ENCODE results near the gene SLC24A1.
A peak's percentile ranks its signal among the peaks of the same experiment; 100 is the strongest.

The SLC24A1 gene

DNA sequence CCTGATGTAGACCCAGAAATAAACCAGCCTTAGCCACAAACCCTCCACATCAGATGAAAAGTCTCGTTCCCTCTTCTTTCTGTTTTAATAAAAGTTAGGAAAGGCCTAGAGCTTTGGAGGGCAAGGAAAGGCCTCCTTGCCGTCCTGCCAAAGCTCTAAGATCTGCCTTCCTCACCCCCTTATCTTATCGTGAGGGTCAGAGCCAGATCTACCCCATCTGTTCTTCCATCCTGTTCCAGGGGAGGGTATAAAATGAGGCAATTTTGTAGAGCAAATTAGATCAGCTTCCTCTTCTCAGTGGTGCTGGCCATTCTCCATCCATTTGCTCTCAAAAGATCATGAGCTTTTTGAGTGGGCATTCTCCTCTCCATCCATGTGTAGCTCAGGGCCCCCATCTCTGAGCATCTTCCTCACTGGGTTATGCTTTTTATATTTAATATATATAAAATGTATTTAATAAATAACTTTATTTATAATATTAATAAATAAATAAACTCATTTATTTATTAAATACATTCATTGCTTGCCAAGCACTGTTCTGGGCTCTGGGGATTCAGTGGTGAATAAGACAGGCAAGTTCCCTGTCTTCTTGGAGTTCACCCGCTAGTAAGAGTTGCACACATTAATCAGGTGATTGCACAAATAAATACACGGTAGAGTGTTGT lies 2.0 kb upstream of the SLC24A1 start:
- no peak for DNase-seq

GRCh38 chr15:65620833-65621232 lies 905 bp upstream of the SLC24A1 start:
- DNase-seq, result no peak

DNA sequence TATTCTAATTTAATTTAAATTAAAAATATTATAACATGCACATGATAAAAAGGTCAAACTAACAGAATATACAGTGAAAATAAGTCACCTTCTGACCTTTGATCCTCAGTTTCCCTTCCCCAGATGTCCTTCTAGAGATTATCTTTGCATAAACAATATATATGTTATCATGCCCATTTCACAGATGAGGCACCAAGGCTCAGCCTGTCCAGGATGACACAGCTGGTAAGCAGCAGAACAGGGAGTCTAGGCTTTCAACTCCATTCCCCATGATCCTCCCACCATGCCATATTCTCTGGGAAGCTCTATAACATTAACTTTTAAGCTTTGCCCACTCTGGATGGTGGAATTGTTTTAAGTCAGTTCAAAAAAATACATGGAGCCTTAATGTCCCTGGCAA lies 1.4 kb downstream of the SLC24A1 start:
- no peak for DNase-seq

DNA sequence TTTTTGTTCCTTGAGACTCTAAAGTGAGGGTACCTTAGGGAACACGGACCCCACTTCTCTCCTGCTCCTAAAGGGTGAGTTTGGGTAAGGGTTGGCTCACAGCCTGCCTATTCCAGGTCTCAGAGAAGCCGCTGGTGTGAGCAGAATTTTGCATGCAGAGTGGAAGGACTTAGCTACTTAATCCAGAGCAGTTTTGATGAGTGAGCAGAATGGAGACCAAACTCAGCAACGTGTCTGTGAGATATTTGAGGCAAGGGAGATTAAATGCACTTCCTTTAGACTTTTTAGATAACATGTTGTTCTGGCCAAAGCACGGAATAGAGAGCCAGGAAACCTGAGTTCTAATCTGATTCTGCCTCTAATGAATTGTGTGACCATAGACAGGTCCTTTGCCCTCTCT lies 5.1 kb downstream of the SLC24A1 start:
- no peak for DNase-seq

DNA sequence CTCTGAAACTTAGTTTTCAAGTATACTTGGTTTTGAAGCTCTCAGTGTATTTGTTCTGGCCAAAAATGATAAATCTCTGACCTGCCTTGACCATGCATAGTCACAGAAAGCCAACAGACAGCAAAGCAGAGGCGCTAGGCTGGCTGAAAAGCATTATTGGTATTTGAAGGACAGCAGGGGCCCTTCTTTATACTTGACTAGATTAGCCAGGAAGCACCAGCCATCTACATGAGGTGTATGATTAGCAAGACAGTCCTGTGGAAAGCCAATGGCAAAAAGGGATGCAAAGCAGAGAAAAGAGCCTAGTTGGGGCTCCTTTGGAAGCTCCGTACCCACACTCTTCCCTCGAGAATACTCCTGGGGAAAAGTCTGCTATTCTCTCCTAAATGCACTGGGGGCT lies 7.8 kb downstream of the SLC24A1 start:
- DNase-seq, result no peak

- no peak for DNase-seq
Measured at GRCh38 chr15:65630760-65631159, 9.0 kb downstream of the SLC24A1 start.

- DNase-seq, result no peak
Measured at GRCh38 chr15:65631503-65631902, 9.8 kb downstream of the SLC24A1 start.

- DNase-seq, result no peak
Measured at GRCh38 chr15:65632780-65633375, 11.1 kb downstream of the SLC24A1 start.

DNA sequence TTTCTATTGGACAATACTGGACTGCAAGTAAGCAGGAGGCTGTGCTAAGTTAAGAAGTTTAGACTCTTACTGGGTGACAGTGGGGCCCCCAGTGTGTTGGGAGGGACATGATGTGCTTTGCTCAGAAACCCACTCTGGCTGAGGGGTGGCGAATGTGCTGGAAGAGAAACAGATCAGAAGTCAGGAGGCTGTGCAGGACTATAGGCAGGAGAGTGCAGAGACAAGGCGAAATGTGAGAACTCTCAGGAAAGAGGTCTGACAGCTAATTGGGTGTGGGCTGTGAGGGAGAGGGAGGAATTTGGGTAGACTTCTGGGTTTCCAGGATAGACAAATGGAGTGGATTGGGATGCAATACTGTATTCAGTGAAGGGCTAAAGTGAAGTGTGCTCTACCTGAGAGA lies 12.0 kb downstream of the SLC24A1 start:
- DNase-seq, result no peak

- DNase-seq, result no peak
Measured at GRCh38 chr15:65634356-65634755, 12.6 kb downstream of the SLC24A1 start.

GRCh38 chr15:65638109-65638508 lies 16.4 kb downstream of the SLC24A1 start:
- no peak for DNase-seq

- DNase-seq, result peak; percentile 63
Measured at GRCh38 chr15:65638681-65639089, 16.9 kb downstream of the SLC24A1 start.

DNA sequence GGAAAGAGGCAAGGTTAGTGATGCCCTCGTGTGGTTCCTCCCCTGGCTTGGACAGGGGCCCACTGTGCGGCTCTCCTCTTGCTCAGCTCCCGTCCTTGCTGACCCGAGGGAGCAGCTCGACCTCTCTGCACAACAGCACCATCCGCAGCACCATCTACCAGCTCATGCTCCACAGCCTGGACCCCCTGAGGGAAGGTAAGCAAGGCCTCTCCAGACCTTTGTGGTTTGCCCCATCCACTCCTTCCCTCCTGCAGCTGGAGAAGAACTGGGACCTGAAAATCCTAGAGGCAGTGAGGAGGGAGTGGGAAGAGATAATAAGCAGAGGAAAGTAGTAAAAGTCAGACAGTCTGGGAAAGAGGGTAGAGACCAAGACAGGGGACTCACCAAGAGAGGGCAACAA lies 17.8 kb downstream of the SLC24A1 start:
- no peak for DNase-seq

GRCh38 chr15:65641768-65642475 lies 20.2 kb downstream of the SLC24A1 start:
- DNase-seq, result no peak

GRCh38 chr15:65642594-65642993 lies 20.9 kb downstream of the SLC24A1 start:
- no peak for DNase-seq

DNA sequence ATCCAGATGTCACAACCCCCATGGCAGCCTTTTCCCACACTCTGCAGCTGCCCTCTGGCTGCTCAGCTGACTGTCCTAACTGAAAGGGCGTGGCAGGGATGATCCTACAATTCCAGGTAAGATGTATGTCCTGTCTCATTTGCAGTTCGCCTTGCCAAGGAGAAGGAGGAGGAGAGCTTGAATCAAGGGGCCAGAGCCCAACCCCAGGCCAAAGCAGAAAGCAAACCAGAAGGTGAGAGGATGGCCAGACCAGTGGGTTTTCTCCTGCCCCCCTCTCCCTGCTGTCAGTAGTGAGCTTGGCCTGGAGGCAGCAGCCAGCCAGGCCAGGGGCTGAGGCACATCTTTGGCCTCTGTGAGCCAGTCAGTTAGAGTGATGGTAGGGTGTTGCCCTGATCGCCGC lies 22.5 kb downstream of the SLC24A1 start:
- no peak for DNase-seq

GRCh38 chr15:65645392-65645791 lies 23.7 kb downstream of the SLC24A1 start:
- DNase-seq, result no peak

GRCh38 chr15:65646486-65646885 lies 24.7 kb downstream of the SLC24A1 start:
- DNase-seq, result no peak

DNA sequence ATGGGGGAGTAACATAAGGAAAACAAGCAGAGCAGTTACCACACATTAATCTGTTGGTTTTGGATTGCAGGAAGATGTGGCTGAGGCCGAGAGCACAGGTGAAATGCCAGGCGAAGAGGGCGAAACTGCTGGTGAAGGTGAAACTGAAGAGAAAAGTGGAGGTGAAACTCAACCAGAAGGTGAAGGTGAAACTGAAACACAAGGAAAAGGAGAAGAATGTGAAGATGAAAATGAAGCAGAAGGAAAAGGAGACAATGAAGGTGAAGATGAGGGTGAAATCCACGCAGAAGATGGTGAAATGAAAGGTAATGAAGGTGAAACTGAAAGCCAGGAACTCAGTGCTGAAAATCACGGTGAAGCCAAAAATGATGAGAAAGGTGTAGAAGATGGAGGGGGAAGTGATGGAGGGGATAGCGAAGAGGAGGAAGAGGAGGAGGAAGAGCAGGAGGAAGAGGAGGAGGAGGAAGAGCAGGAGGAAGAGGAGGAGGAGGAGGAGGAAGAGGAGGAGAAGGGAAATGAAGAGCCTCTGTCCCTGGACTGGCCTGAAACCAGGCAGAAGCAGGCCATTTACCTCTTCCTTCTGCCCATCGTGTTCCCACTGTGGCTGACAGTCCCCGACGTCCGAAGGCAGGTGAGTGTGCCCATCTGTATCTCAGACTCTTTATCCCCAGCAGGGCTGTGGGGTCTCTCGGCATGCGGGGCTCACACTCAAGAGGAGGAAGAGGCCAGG lies 28.7 kb downstream of the SLC24A1 start:
- no peak for DNase-seq

- no peak for DNase-seq
Measured at GRCh38 chr15:65651042-65651322, 29.2 kb downstream of the SLC24A1 start.

DNA sequence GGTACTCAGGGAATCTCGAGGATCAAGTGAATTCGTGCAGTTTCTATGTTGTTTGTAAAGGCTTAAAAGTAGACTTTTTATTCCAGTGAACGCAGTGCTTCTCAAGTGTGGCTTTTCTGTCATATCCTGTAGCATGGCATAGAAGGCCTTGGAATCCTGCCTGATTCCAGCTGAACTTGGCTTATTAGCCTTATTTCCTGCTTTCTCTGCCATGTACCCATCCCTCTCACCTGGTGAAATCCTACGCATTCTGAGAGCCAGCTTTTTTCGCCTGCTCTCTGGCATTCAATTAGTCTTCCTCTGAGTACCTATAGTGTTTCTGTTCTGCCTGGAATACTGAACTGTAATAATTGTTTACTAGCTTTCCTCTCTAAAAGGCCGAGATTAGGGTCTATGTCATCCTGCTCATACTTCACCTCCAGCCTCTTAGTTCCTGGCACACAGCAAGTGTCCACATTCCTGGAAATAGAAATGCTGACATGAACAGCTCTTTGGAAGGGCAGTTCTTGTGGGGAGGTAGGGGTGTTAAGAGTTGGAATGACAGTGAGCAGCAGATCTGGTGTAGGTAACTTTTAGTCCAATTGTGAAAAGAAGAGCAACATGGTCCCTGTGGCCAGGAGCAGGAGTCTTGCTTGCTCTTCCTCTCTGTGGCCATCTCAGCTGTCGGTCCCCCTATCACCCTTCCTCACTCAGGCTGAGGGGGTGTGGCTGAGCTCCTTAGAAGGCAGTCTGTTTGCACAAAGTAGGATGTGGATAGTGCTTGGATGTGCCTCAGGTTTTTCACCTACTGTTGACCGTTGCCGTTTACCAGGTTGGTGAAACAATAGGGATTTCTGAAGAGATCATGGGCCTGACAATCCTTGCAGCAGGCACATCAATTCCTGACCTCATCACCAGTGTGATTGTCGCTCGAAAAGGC lies 30.4 kb downstream of the SLC24A1 start:
- no peak for DNase-seq

- no peak for DNase-seq
Measured at GRCh38 chr15:65653341-65653740, 31.6 kb downstream of the SLC24A1 start.

Measured in NCI-H510A treated with DMSO at 0.1 percent for 48 hours (cell line).